ENCODE results near the gene C5orf63.
"Not testable (repeated sequence)": the region's sequence is repeated elsewhere in the genome, so short reads cannot be mapped to it uniquely, and the experiment has no call there.

C5orf63 gene

DNA sequence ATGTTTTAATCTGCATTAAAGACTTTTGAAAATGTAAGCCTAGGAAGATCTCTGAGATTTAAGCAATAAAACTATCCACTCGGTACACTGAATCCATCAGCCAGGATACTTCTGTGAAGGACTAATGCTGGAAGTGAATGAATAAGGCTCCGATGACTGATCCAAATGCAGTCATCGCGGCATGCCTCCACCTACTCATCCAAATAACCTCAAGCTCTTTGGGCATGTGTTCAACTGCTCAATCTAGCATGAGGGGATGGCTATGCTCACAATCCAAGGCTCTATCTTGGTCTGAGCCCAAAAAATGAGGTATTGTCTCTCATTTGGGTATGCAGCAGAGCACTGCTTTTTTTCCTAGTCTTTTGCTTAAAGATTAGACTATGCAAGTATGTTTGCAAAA is 62.1 kb downstream of the C5orf63 start:
- H3K27ac ChIP-seq, result no peak overlapping the region
- TF ChIP-seq CTCF (conservative IDR thresholded peaks at IDR 0.05), result no peak

GRCh38 chr5:127010362-127010761 is 62.9 kb downstream of the C5orf63 start:
- H3K27ac ChIP-seq, result no peak overlapping the region
- no peak for TF ChIP-seq CTCF (conservative IDR thresholded peaks at IDR 0.05)

DNA sequence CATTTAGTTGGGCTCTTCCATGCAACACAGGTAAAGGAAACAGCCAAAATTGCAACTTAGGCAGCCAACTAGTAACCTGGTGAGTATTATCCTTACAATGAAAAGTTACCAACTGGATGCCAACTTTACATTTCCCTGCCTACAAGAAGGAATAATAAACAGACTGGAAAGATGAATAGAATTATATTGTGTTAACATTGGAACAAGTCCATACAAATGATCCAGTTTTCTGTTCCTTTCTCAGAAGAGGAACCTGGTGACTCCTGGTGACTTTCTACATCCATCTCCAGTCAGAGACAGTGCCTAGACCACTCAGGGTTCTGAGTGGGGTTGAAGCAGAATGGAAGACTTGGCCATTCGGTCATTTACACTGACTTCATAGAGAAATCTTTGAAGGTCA is 63.5 kb downstream of the C5orf63 start:
- no peak for TF ChIP-seq CTCF (conservative IDR thresholded peaks at IDR 0.05)
- H3K27ac ChIP-seq, result no peak overlapping the region; the same call in 1 of the 2 replicates

DNA sequence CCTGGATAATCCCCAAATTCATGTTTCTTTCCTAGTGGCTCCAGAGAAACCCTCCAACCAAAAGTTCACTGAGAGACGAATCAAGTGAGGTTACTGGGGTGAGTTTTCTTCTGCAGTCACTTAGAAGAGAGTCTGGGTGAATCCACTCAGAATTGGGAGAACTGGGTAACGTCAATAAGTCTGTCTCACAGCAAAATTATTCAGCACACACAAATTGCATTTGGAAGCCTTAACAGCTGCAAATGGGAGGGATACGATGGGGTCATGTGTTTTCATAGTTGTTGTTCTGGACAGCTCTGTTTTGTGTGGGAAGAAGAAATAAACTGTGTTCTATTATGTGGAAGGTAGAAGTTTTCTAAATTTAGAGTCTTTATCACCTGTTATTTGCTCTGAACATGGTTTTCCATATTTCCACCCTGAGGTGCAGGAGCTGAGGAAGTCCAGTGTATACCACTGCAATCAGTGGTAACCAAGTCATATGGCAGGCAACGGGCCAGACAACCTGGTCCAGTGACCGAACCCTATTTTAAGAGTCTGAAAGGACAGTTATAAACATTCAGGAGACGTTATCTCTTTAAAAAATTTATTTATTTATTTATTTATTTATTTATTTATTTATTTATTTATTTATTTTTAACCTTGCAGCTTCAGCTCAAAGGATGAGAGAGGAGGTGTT is 64.9 kb downstream of the C5orf63 start:
- no peak for TF ChIP-seq CTCF (conservative IDR thresholded peaks at IDR 0.05)
- no peak overlapping the region for H3K27ac ChIP-seq

GRCh38 chr5:127007522-127007921 is 65.8 kb downstream of the C5orf63 start:
- no peak for TF ChIP-seq CTCF (conservative IDR thresholded peaks at IDR 0.05)
- H3K27ac ChIP-seq, result no peak overlapping the region

- no peak for TF ChIP-seq CTCF (conservative IDR thresholded peaks at IDR 0.05)
- H3K27ac ChIP-seq, result no peak overlapping the region
Measured at GRCh38 chr5:127006744-127007143, 66.6 kb downstream of the C5orf63 start.

GRCh38 chr5:127005282-127005681 is 68.0 kb downstream of the C5orf63 start:
- H3K27ac ChIP-seq, result not testable (repeated sequence)

DNA sequence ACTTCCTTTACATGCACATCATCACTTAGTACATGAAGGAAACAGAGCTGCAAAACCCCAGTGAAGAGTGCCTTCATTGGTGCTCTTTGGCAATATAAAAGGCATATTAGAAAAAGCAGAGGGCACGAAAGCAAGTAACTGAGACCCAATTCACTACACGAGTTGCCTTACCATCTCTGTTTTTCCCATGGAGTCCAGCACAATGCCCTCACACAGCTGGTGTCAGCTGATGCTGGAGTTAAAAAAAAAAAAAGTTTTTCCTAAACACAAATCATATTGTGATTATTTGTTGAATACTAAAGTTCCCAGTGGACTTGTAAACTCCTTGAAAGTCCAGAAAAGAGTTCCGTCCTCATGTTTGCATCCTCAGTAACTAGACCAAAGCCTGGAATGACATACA is 68.6 kb downstream of the C5orf63 start:
- no peak overlapping the region for H3K27ac ChIP-seq
- TF ChIP-seq CTCF (conservative IDR thresholded peaks at IDR 0.05), result no peak
